Stomach (tissue), 9 donors: ENCODE measurements around the gene SAMD3. TPM values are rescaled to one million over a fixed set of nuclear protein-coding genes. Genes with fewer than 3 reads are reported as not detected.

Experiments used
- DNase-seq, 2 donors: peaks; one replicate each; pipeline versions ENCODE4 v3.0.0 to v3.0.0-alpha.2; 2013 to 2019
- H3K27ac ChIP-seq, 5 donors: fragments of 200-600 bp in 4 of 5; sonication (generic) in 4 of 5; one replicate each; pipeline ENCODE4 v1.5.1; 2013 to 2019; ENCODE audit warnings: mild to moderate bottlenecking in 1 of 5, moderate library complexity in 1 of 5
- H3K27me3 ChIP-seq, 3 donors: fragments of 200-600 bp; sonication (generic); one replicate each; pipeline ENCODE4 v1.5.1; 2017 to 2019; ENCODE audit warnings: mixed run types in 1 of 3
- H3K36me3 ChIP-seq, 4 donors: fragments of 200-600 bp; sonication (generic); 1 replicate in 3 of 4; 2 replicates in 1 of 4; pipeline ENCODE4 v1.5.1; 2016 to 2019
- H3K4me1 ChIP-seq, 4 donors: fragments of 200-600 bp; sonication (generic); one replicate each; pipeline ENCODE4 v1.5.1; 2016 to 2019
- H3K4me3 ChIP-seq, 4 donors: fragments of 200-600 bp; sonication (generic) in 3 of 4; one replicate each; pipeline ENCODE4 v1.5.1; 2016 to 2019; ENCODE audit warnings: mild to moderate bottlenecking in 1 of 4
- H3K9me3 ChIP-seq, 4 donors: fragments of 200-600 bp; sonication (generic); one replicate each; pipeline ENCODE4 v1.5.1; 2016 to 2019
- CTCF ChIP-seq, 7 experiments: fragments of 450-650 bp in 4 of 7; fragments of 200-600 bp in 3 of 7; sonication (generic) in 3 of 7; IDR thresholded peaks; one replicate each; pipeline ENCODE4 v1.5.1; 2016 to 2019; ENCODE audit warnings: antibody characterized with exemption in 7 of 7, control low read depth in 2 of 7, mild to moderate bottlenecking in 1 of 7
- EP300 ChIP-seq: sonication (generic); formaldehyde crosslinking; IDR thresholded peaks from one replicate; pipeline ENCODE4 v1.6.1; 2017; ENCODE audit warnings: antibody characterized with exemption
- POLR2A ChIP-seq, 4 donors: fragments of 450-650 bp; IDR thresholded peaks; one replicate each; pipeline ENCODE4 v1.6.1; 2016; ENCODE audit warnings: antibody characterized with exemption in 4 of 4, control low read depth in 2 of 4, mild to moderate bottlenecking in 1 of 4, moderate library complexity in 1 of 4
- POLR2AphosphoS5 ChIP-seq, 3 donors: sonication (generic); formaldehyde crosslinking; IDR thresholded peaks; one replicate each; pipeline ENCODE4 v1.6.1; 2016; ENCODE audit warnings: antibody characterized with exemption in 3 of 3
- WGBS, 5 donors: extraction: QIAGEN DNeasy Blood & Tissue Kit in 3 of 5; methylation state at CpG; one replicate each; pipeline versions ENCODE4 v1.1.5 to v1.1.7; 2013 to 2018; 5-methylcytosine and 5-hydroxymethylcytosine counted together
- intact Hi-C: fragments of 100-400 bp; cut with DNase I; formaldehyde crosslinking; loops from one replicate; pipeline ENCODE4 v1.15.1; 2023; ENCODE audit warnings: low total_unique reads
- polyA plus RNA-seq, 3 donors: library from polyadenylated mRNA; stranded (reverse); fragments of 200-250 nt; gene quantifications; one replicate each; pipeline ENCODE4 v1.2.3, GENCODE V29; 2013
- total RNA-seq, 5 donors: library from RNA; depleted of rRNA; stranded (reverse); fragments of >200 nt; gene quantifications; one replicate each; pipeline versions ENCODE4 v1.1.0 to v1.2.3, GENCODE V29; 2014 to 2016
- donor health status: healthy with polysubstance abuse.
- donor health status: Bipolar disorder and iron deficiency.
- donor health status: healthy.

The SAMD3 gene
- total and polyA plus RNA-seq, 8 donors = 0.15 to 4.2 (median 1.3) TPM; not detected in 2

GRCh38 chr6:130212215-130212874 lies 10.4 kb downstream of the SAMD3 start:
- no peaks in the 10 kb centered on the region for H3K36me3 ChIP-seq
- no peaks in the 10 kb centered on the region for H3K9me3 ChIP-seq
- H3K4me1 ChIP-seq = no peaks in the 10 kb centered on the region
- 18 to 56% (median 31%) methylated on average over 2 of the region's 2 CpGs for WGBS, 5 donors
- TF ChIP-seq EP300 = no peak
- TF ChIP-seq CTCF (IDR thresholded peaks at IDR 0.05) = no peak
- TF ChIP-seq POLR2AphosphoS5 (IDR thresholded peaks at IDR 0.05) = no peak
- TF ChIP-seq POLR2A (IDR thresholded peaks at IDR 0.05) = no peak
- H3K27ac ChIP-seq = no peak overlapping the region
- intact Hi-C loops = no loop called here
- DNase-seq = no peak
- no peak overlapping the region for H3K4me3 ChIP-seq
- no peaks in the 10 kb centered on the region for H3K27me3 ChIP-seq

GRCh38 chr6:130211691-130212090 lies 11.1 kb downstream of the SAMD3 start:
- no peaks in the 10 kb centered on the region for H3K27me3 ChIP-seq
- intact Hi-C loops = no loop called here
- H3K4me3 ChIP-seq = no peak overlapping the region
- no peak for DNase-seq
- H3K4me1 ChIP-seq = no peaks in the 10 kb centered on the region
- TF ChIP-seq POLR2AphosphoS5 (IDR thresholded peaks at IDR 0.05) (no peak), EP300 (no peak), POLR2A (IDR thresholded peaks at IDR 0.05) (no peak), CTCF (IDR thresholded peaks at IDR 0.05) (no peak)
- whole genome bisulfite sequencing, 5 donors = 76 to 84% (median 82%) methylated on average over 3 of the region's 3 CpGs
- H3K36me3 ChIP-seq = no peaks in the 10 kb centered on the region
- H3K9me3 ChIP-seq = no peaks in the 10 kb centered on the region
- H3K27ac ChIP-seq = no peak overlapping the region

GRCh38 chr6:130207979-130208649 lies 14.6 kb downstream of the SAMD3 start:
- no peak overlapping the region for H3K27ac ChIP-seq

GRCh38 chr6:130206479-130206878 lies 16.3 kb downstream of the SAMD3 start:
- H3K4me1 ChIP-seq = no peaks in the 10 kb centered on the region
- no peaks in the 10 kb centered on the region for H3K9me3 ChIP-seq
- TF ChIP-seq CTCF (IDR thresholded peaks at IDR 0.05) = no peak
- TF ChIP-seq POLR2A (IDR thresholded peaks at IDR 0.05) = no peak
- no peak for TF ChIP-seq EP300
- TF ChIP-seq POLR2AphosphoS5 (IDR thresholded peaks at IDR 0.05) = no peak
- H3K4me3 ChIP-seq = no peak overlapping the region
- H3K27me3 ChIP-seq = no peaks in the 10 kb centered on the region
- intact Hi-C loops = no loop called here
- 75 to 82% (median 76%) methylated on average over 3 of the region's 3 CpGs for WGBS, 5 donors
- H3K36me3 ChIP-seq = no peaks in the 10 kb centered on the region
- no peak for DNase-seq
- no peak overlapping the region for H3K27ac ChIP-seq

More at GRCh38 chr6:130207979-130208649, 14.6 kb downstream of the SAMD3 start:
- Histone ChIP-seq H3K4me1 (no peaks in the 10 kb centered on the region), H3K36me3 (no peaks in the 10 kb centered on the region), H3K9me3 (no peaks in the 10 kb centered on the region), H3K4me3 (no peak overlapping the region), H3K27me3 (no peaks in the 10 kb centered on the region)
- intact Hi-C loops = no loop called here
- no peak for TF ChIP-seq POLR2AphosphoS5 (IDR thresholded peaks at IDR 0.05)
- no peak for TF ChIP-seq EP300
- TF ChIP-seq CTCF (IDR thresholded peaks at IDR 0.05) = no peak
- no peak for TF ChIP-seq POLR2A (IDR thresholded peaks at IDR 0.05)
- 84 to 96% (median 92%) methylated on average over 10 of the region's 10 CpGs for WGBS, 5 donors
- DNase-seq = no peak
